GM23338 (cell line): Measurements from ENCODE around the gene LAPTM4A. TPM values are rescaled to one million over a fixed set of nuclear protein-coding genes. Genes with fewer than 3 reads are reported as not detected.

Experiments
- ATAC-seq: fragments of 200-7000 bp; cut with Tn5 transposase; 3 replicates; pipeline ENCODE4 v1.9.1; 2020
- DNase-seq: peaks from one replicate; pipeline ENCODE4 v3.0.0-alpha.2; 2015; ENCODE audit warnings: low spot score
- H2AFZ ChIP-seq: fragments of 200-600 bp; sonication (generic); 2 replicates; pipeline ENCODE4 v1.8.0; 2016; ENCODE audit warnings: antibody characterized with exemption, mild to moderate bottlenecking, moderate library complexity
- H3F3A ChIP-seq: fragments of 200-600 bp; sonication (generic); replicated peaks from 2 replicates; pipeline ENCODE4 v1.8.0; 2017; ENCODE audit warnings: antibody characterized with exemption, mixed run types, low read depth
- H3K27ac ChIP-seq: fragments of 200-600 bp; sonication (generic); 2 replicates; pipeline ENCODE4 v1.6.1; 2016; ENCODE audit warnings: low read depth
- H3K27me3 ChIP-seq: fragments of 200-600 bp; sonication (generic); 2 replicates; pipeline ENCODE4 v1.8.0; 2016; ENCODE audit warnings: mild to moderate bottlenecking, mixed run types, moderate library complexity; ENCODE audit not compliant: insufficient read depth
- H3K36me3 ChIP-seq: fragments of 200-600 bp; sonication (generic); 2 replicates; pipeline ENCODE4 v1.8.0; 2016; ENCODE audit warnings: mild to moderate bottlenecking; ENCODE audit not compliant: insufficient read depth
- H3K4me1 ChIP-seq: fragments of 200-600 bp; sonication (generic); 2 replicates; pipeline ENCODE4 v1.8.0; 2016; ENCODE audit warnings: mild to moderate bottlenecking, moderate library complexity; ENCODE audit not compliant: insufficient read depth
- H3K4me2 ChIP-seq: fragments of 200-600 bp; sonication (generic); 2 replicates; pipeline ENCODE4 v1.7.1; 2017; ENCODE audit warnings: mixed run types
- H3K4me3 ChIP-seq: fragments of 200-600 bp; sonication (generic); 2 replicates; pipeline ENCODE4 v1.6.1; 2016; ENCODE audit warnings: mixed run types
- H3K79me2 ChIP-seq: fragments of 200-600 bp; sonication (generic); replicated peaks from 2 replicates; pipeline ENCODE4 v1.8.0; 2017; ENCODE audit warnings: mild to moderate bottlenecking; ENCODE audit not compliant: insufficient read depth
- H3K9me2 ChIP-seq: fragments of 200-600 bp; sonication (generic); 2 replicates; pipeline ENCODE4 v1.8.0; 2017; ENCODE audit not compliant: insufficient read depth
- H4K20me1 ChIP-seq: fragments of 200-600 bp; sonication (generic); replicated peaks from 2 replicates; pipeline ENCODE4 v1.8.0; 2017; ENCODE audit warnings: mild to moderate bottlenecking; ENCODE audit not compliant: insufficient read depth
- H3K27ac Mint-ChIP-seq: 2 replicates; pipeline ENCODE4 v1.8.0; 2020; ENCODE audit warnings: inconsistent platforms, mild to moderate bottlenecking, moderate library complexity, mixed read lengths
- H3K27me3 Mint-ChIP-seq: 3 replicates; pipeline ENCODE4 v1.8.0; 2022; ENCODE audit warnings: low read depth, mild to moderate bottlenecking, moderate library complexity, mixed read lengths, inconsistent platforms; ENCODE audit not compliant: insufficient read depth, poor library complexity
- H3K36me3 Mint-ChIP-seq: 3 replicates; pipeline ENCODE4 v1.8.0; 2021; ENCODE audit warnings: low read depth, mild to moderate bottlenecking, inconsistent platforms, moderate library complexity, mixed read lengths
- H3K4me1 Mint-ChIP-seq: 3 replicates; pipeline ENCODE4 v1.8.0; 2020; ENCODE audit warnings: mild to moderate bottlenecking, inconsistent platforms, mixed read lengths
- H3K4me3 Mint-ChIP-seq: 3 replicates; pipeline ENCODE4 v1.8.0; 2021; ENCODE audit warnings: moderate library complexity, mild to moderate bottlenecking, inconsistent platforms, mixed read lengths
- H3K9me3 Mint-ChIP-seq: 3 replicates; pipeline ENCODE4 v1.8.0; 2020; ENCODE audit warnings: moderate library complexity, mild to moderate bottlenecking, inconsistent platforms, mixed read lengths
- CREB1 ChIP-seq: fragments of 250-450 bp; sonication (Bioruptor Pico); IDR thresholded peaks from 2 replicates; pipeline ENCODE4 v1.5.0; 2020; ENCODE audit warnings: low read depth, mild to moderate bottlenecking, moderate library complexity
- CTCF ChIP-seq, 2 experiments: fragments of 200-600 bp in 1 of 2; sonication (generic) in 1 of 2; conservative IDR thresholded peaks; 2 replicates each; pipeline versions ENCODE4 v1.5.1 to v1.6.1; 2016 to 2017; ENCODE audit warnings: antibody characterized with exemption in 2 of 2, low read depth in 2 of 2, mild to moderate bottlenecking in 2 of 2, moderate library complexity in 1 of 2
- ETS1 ChIP-seq: IDR thresholded peaks from 2 replicates; pipeline ENCODE4 v1.6.1; 2016; ENCODE audit warnings: antibody characterized with exemption
- EZH2 ChIP-seq: fragments of 200-600 bp; sonication (generic); IDR thresholded peaks from one replicate; pipeline ENCODE4 v1.8.0; 2017; ENCODE audit warnings: antibody characterized with exemption, mild to moderate bottlenecking, low read depth; ENCODE audit not compliant: unreplicated experiment
- EZH2phosphoT487 ChIP-seq: fragments of 200-600 bp; sonication (generic); IDR thresholded peaks from one replicate; pipeline ENCODE4 v1.8.1; 2018; ENCODE audit warnings: antibody characterized with exemption; ENCODE audit not compliant: unreplicated experiment
- JUNB ChIP-seq: IDR thresholded peaks from one replicate; pipeline ENCODE4 v1.6.1; 2016; ENCODE audit warnings: antibody characterized with exemption; ENCODE audit not compliant: unreplicated experiment
- NANOG ChIP-seq: IDR thresholded peaks from 2 replicates; pipeline ENCODE4 v1.6.1; 2016; ENCODE audit warnings: antibody characterized with exemption, borderline replicate concordance
- POLR2AphosphoS5 ChIP-seq: IDR thresholded peaks from 2 replicates; pipeline ENCODE4 v1.6.1; 2016; ENCODE audit warnings: antibody characterized with exemption, low read depth
- STAT1 ChIP-seq: IDR thresholded peaks from one replicate; pipeline ENCODE4 v1.6.1; 2016; ENCODE audit warnings: antibody characterized with exemption; ENCODE audit not compliant: unreplicated experiment
- ZNF114 ChIP-seq: fragments of 250-450 bp; sonication (Bioruptor Pico); IDR thresholded peaks from 2 replicates; pipeline ENCODE4 v1.5.0; 2020; ENCODE audit warnings: mild to moderate bottlenecking, moderate library complexity
- ZNF331 ChIP-seq: fragments of 250-450 bp; sonication (Bioruptor Pico); IDR thresholded peaks from 2 replicates; pipeline ENCODE4 v1.5.0; 2020; ENCODE audit warnings: low read depth, mild to moderate bottlenecking, moderate library complexity
- ZNF462 ChIP-seq: fragments of 250-450 bp; sonication (Bioruptor Pico); IDR thresholded peaks from 2 replicates; pipeline ENCODE4 v1.5.0; 2020; ENCODE audit warnings: mild to moderate bottlenecking, moderate library complexity
- polyA plus RNA-seq: library from polyadenylated mRNA; unstranded; fragments of >200 nt; fragmentation: Nextera tagmentation; extraction: Ambion mirVana; gene quantifications from 2 replicates; pipeline ENCODE4 v1.2.1, GENCODE V29; 2016
- total RNA-seq: library from RNA; depleted of rRNA; stranded (reverse); fragments of >200 nt; shearing (Covaris generic); gene quantifications from 2 replicates; pipeline ENCODE4 v1.2.3, GENCODE V29; 2014
- TF ChIP-seq, protein P1 (sequence below): IDR thresholded peaks from one replicate; pipeline ENCODE4 v1.6.1; 2018; ENCODE audit warnings: antibody characterized with exemption; ENCODE audit not compliant: unreplicated experiment

Gene LAPTM4A
- total and polyA plus RNA-seq, 2 experiments from 2014 or later = 123 to 214 TPM

GRCh38 chr2:20099780-20100179 is 48.4 kb upstream of the LAPTM4A start:
- Histone ChIP-seq H3K36me3 (no peaks in the 10 kb centered on the region), H3K4me2 (no peak overlapping the region), H3K79me2 (no peaks in the 10 kb centered on the region), H3K4me3 (no peak overlapping the region), H3K9me2 (no peaks in the 10 kb centered on the region), H3K27ac (no peak overlapping the region), H4K20me1 (no peaks in the 10 kb centered on the region), H3F3A (no peaks in the 10 kb centered on the region), H3K27me3 (no peaks in the 10 kb centered on the region), H2AFZ (no peak overlapping the region), H3K4me1 (no peaks in the 10 kb centered on the region)
- Mint-ChIP-seq H3K9me3 (no peaks in the 10 kb centered on the region; the same call in 2 of the 3 replicates), H3K4me3 (no peak overlapping the region), H3K27ac (no peak overlapping the region), H3K36me3 (no peaks in the 10 kb centered on the region), H3K27me3 (peaks cover 5% of the 10 kb centered on the region), H3K4me1 (peaks cover 3% of the 10 kb centered on the region; the same call in 2 of the 3 replicates)
- TF ChIP-seq ZNF331 (CRISPR knock-in tag) = no peak
- no peak for TF ChIP-seq NANOG
- TF ChIP-seq EZH2 = no peak
- no peak for TF ChIP-seq EZH2phosphoT487
- TF ChIP-seq ETS1 = no peak
- TF ChIP-seq POLR2AphosphoS5 = no peak
- no peak for TF ChIP-seq ZNF114 (CRISPR knock-in tag)
- no peak for TF ChIP-seq ZNF462 (CRISPR knock-in tag)
- TF ChIP-seq CREB1 (CRISPR knock-in tag) = no peak
- TF ChIP-seq, protein P1, sequence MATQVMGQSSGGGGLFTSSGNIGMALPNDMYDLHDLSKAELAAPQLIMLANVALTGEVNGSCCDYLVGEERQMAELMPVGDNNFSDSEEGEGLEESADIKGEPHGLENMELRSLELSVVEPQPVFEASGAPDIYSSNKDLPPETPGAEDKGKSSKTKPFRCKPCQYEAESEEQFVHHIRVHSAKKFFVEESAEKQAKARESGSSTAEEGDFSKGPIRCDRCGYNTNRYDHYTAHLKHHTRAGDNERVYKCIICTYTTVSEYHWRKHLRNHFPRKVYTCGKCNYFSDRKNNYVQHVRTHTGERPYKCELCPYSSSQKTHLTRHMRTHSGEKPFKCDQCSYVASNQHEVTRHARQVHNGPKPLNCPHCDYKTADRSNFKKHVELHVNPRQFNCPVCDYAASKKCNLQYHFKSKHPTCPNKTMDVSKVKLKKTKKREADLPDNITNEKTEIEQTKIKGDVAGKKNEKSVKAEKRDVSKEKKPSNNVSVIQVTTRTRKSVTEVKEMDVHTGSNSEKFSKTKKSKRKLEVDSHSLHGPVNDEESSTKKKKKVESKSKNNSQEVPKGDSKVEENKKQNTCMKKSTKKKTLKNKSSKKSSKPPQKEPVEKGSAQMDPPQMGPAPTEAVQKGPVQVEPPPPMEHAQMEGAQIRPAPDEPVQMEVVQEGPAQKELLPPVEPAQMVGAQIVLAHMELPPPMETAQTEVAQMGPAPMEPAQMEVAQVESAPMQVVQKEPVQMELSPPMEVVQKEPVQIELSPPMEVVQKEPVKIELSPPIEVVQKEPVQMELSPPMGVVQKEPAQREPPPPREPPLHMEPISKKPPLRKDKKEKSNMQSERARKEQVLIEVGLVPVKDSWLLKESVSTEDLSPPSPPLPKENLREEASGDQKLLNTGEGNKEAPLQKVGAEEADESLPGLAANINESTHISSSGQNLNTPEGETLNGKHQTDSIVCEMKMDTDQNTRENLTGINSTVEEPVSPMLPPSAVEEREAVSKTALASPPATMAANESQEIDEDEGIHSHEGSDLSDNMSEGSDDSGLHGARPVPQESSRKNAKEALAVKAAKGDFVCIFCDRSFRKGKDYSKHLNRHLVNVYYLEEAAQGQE = no peak
- TF ChIP-seq JUNB = no peak
- TF ChIP-seq CTCF (conservative IDR thresholded peaks at IDR 0.05; ENCODE audit: low read depth in 2 of 2) = no peak
- TF ChIP-seq STAT1 = no peak
- DNase-seq (peak; percentile 29), ATAC-seq (peak; percentile 48)
